GM12873 (cell line): ENCODE results near the gene TPST2.

Experiments used
- CTCF ChIP-seq: IDR thresholded peaks from 2 replicates; pipeline ENCODE4 v1.5.1; 2012; ENCODE audit warnings: low read depth, mild to moderate bottlenecking, moderate library complexity, low read length, control low read depth; ENCODE audit not compliant: insufficient read depth; ENCODE audit errors: missing control alignments

TPST2 gene

GRCh38 chr22:26576026-26576680 lies 13.8 kb downstream of the TPST2 start:
- no peak for TF ChIP-seq CTCF

- TF ChIP-seq CTCF = no peak
Observed at GRCh38 chr22:26574001-26574723, 15.8 kb downstream of the TPST2 start.

GRCh38 chr22:26573026-26573662 lies 16.8 kb downstream of the TPST2 start:
- TF ChIP-seq CTCF = no peak

GRCh38 chr22:26570864-26571525 lies 18.9 kb downstream of the TPST2 start:
- TF ChIP-seq CTCF = no peak

- no peak for TF ChIP-seq CTCF
Observed at GRCh38 chr22:26570115-26570514, 19.8 kb downstream of the TPST2 start.

- TF ChIP-seq CTCF = no peak
Observed at GRCh38 chr22:26568207-26568706, 21.7 kb downstream of the TPST2 start.

GRCh38 chr22:26567610-26568009 lies 22.3 kb downstream of the TPST2 start:
- TF ChIP-seq CTCF = no peak
